ENCODE results near the gene GNA15.

GRCh38 chr19:3121821-3122511 lies 13.9 kb upstream of the GNA15 start:
- no peak for TF ChIP-seq CTCF (conservative IDR thresholded peaks at IDR 0.05 in 1 of 2, IDR thresholded peaks at IDR 0.05 in 1 of 2; ENCODE audit: low read depth in 1 of 2, low read length in 2 of 2)
- no peak for TF ChIP-seq EZH2 (IDR thresholded peaks at IDR 0.05; ENCODE audit: low read length, missing control alignments)
